Measurements from ENCODE around the gene ZBTB4.
A peak's percentile ranks its signal among the peaks of the same experiment; 100 is the strongest.

ZBTB4 gene

DNA sequence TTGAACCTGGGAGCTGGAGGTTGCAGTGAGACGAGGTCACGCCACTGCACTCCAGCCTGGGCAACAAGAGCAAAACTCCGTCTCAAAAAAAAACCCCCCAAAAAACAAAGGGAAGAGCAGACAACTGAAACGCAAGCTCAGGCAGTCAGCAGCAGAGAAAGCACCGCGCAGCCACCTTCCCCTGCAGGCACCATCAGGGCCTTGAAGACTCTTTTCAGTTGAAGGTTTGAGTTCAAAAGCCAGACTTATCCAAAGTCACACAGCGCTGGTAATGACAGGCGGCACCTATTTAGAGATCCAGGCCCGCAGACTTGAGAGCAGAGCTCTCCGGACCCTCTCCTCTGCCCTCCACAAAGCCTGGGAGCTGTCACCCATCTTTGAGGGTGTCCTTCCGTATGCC, 11.1 kb downstream of the ZBTB4 start:
- no peak for DNase-seq

DNA sequence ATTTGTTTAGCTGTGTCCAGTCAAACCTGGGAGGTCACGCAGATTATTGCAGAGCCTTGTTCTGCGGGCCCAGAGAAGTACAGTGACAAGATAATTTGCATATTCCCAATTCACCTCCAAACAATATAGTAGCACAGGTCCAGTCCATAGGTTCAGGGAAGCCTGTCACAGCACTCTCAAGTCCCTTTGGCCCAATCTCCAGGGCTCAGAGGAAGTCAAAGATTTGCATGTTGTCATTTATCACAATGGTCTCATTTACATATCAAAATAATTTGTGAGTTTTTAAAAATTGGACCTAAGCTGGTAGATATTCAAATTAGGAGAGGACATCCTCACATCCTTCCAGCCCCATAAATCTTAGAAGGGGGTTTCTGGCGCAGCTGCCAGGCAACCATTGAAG, 11.9 kb downstream of the ZBTB4 start:
- DNase-seq, result no peak

DNA sequence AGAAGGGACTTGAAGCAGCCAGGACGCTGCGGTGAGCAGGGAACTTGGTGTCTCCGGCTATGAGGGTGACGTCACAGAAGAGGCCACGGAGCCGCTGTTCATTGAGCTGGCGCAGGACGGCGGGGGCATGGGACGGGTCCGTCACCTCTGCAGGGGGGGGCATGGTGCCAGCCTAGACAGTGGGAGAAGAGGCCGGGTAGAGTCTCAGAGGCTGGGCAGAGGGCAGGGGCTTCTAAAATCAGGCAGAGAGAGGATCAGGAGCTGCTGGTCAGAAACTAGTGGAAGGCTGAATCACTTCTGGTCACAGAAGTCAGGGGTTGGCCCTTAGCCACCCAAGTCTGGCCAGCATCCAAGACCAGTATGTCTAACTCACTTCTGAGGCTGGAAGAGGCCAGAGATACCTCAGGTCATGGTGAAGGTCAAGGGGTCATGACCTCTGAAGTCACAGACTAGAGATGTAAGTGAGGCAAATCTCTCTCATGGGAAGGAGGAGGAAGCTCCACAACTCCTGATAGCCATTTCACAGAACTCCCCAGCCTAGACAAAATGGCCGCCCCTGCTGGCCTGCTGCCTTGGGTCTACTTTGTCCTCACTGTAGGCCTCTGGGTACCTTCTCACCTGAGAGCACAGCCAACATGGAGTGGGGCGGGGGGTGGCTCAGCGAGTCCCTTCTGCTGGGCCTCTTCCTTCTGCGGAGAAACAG, 12.6 kb downstream of the ZBTB4 start:
- no peak for DNase-seq

DNA sequence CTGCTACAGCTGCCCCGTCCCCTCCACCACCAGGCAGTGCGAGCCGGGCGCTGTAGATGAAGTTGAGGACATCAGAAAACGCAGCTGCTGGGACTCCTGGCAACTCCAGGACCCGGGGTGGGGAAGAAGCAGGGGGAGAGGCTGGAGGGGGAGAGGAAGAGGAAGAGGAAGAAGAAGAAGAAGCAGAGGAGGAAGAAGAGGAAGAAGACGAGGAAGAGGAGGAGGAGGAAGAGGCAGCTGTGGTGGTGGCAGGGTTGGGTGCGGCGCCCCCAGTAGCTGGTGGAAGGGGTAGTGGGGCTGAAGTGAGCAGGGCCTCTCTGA, 13.2 kb downstream of the ZBTB4 start:
- DNase-seq, result no peak

DNA sequence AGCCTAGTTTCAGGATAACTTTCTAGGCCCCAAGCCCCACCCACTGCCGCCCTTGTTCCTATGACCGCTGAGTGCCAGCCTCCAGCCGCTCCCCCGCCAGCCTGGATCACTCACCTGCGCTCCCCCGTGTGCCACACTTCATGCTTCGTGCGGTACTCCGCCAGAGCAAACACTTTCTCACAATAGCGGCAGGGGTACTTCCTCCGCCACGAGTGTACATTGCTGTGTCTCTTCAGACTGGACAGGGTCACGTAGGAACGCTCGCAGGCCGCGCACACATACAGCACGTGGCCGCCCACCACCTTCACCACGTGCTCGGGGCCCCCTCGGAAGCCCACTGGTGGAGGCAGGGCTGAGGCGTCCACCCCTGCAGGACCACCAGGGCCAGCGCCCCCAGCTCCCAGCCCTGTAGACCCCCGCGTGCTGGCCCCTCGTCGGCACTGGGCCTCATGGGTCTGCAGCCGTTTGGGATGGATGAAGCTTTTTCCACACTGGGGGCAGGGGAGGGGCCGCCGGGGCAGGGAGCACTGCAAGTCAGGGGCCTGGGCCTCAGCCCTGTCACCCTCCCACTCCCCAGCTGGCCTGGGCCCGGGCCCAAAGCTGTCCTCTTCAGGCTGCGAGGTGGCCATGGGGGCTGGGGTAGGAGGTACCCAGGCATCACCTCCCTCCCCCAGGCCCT, 13.7 kb downstream of the ZBTB4 start:
- no peak for DNase-seq

DNA sequence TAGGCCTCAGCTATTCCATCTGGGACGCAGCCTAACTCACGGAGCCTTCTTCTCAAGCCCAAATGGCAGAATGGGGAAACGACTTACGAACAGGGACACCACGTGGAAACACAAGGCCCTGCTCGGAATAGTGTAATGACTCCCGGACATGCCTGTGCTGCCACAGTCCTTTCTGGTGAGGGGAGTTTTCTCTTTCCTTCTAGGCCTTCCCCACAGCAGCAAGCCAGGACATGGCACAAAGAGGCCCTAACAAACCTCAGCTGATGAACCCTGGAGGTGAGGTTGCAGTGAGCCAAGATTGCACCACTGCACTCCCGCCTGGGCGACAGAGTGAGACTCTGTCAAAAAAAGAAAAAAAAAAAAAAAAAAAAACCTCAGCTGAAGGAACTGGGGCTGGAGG, 15.3 kb downstream of the ZBTB4 start:
- DNase-seq, result no peak

DNA sequence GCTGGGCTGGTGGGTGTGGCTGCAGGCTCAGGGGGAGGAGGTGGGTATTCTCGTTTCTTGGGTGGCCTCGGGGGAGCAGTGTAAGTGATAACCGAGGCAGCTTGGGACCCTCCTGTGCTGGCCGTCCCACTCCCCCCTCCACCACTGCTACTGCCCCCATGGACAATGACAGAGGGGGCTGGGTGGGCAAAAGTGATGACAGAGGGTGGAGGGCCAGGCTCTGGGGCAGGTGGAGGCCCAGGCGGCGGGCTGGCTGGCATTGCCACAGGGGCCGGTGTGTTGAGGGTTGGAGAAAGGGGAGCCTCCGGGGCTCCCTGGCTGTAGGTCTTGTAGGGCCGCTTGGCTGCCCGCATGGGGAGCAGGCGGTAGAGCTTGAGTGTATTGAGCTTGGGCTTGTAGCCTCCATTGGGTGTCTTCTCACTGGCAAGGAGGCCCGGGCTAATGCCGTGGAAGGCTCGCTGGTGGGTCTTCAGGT, 16.0 kb downstream of the ZBTB4 start:
- DNase-seq, result no peak

DNA sequence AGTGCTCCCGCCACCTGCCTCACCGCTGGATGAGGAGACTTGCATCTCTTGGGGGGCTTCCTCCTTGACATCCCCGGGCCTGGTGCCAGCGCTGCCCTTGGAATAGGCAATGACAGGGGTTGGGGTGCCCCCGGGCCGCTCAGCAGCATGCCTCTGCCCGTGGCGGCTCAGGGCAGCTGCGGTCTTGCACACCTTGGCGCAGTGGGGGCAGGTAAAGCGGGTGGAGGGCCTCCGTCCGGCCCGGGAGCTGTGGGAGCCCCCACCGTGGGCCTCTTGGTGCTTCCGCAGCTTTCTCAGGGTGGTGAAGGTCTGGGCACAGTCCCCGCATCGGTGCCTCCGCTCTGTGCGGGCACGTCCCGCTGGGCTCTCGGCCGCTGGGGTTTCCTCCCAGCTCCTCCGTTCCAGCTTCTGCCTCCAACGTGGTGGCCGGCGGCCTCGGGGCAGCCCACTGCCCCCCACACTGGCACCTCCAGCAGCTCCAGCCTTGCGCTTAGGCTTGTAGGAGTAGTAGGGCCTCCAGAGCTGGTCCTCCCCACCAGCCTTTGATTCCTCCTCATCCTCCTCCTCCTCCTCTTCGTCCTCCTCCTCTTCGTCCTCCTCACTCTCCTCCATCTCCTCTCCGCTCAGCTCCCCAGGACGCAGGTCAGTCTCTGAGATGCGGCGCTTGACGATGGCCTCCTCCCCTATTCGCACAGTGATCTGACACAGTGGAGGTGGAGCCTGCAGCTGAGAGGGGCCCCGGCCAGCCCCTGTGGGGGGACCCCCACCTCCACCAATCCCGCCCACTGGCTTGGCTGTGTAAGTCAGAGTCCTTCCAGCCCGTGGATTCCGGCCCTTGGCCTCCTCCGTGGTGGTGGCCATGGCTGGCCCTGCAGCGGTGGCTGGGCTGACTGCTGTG, 16.7 kb downstream of the ZBTB4 start:
- DNase-seq, result no peak

DNA sequence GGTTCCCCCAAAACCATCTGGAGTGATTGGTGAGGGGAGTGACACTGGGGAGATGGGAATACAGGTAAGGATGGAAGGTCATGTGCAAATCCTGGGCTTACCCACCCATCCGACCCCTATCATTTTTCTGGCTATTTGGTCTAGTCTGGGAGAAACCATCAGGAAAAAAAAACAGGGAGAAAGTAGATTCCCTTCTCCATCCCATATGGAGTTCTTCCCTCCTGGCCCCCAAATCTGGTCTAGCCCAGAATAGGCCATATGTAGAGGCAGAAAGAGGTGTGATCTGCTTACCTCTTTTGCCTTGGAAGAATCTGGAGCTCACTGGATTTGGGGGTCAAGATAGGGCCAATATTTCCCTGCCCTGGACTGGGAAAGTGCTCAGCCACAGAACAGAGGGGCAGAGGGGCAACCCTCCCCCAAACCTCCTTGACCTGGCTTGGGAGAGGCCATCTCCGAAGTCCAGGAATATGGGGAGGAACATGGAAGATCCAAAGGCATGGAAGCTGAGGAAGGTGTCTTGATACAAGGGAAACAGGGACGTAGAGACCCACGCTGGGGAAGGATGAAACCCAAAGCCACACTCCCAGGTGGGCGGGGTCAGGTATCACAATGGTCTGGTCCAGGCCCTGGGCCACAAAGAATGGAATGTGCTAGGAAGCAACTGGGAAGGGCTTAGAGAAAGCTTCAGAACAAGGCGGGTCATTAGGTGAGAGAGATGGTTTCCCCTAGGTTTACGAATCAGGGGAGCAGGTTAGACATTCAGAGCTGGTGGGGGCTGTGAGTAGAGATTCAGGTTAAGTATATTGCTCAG, 18.4 kb downstream of the ZBTB4 start:
- no peak for DNase-seq

DNA sequence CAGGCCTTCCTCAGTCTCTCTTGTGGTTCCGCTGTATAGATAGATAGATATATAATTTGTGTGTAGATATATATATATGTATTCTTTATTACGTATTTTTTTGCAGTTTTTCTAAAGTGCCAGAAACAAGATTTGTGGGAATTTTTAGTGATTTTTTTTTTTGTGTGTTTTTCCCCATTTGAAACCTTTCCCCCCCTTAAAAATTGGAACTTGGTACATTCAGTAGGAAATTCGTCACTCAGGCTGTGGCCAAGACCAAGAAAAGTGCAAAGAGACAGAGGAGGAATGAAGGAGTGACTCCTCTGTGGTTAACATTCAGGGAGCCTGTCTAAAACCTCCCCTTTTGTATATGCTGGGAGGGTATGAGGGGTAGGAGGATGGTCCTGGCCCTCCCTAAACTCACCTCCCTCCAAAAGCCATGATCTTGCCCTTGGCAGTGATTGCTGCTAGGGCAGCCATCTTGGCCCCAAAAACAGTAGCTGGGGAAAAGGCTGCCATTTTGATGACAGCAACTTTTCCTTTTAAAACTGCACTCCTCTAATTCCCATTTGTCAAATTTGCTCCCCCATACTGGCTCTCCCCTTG, 19.4 kb downstream of the ZBTB4 start:
- no peak for DNase-seq

DNA sequence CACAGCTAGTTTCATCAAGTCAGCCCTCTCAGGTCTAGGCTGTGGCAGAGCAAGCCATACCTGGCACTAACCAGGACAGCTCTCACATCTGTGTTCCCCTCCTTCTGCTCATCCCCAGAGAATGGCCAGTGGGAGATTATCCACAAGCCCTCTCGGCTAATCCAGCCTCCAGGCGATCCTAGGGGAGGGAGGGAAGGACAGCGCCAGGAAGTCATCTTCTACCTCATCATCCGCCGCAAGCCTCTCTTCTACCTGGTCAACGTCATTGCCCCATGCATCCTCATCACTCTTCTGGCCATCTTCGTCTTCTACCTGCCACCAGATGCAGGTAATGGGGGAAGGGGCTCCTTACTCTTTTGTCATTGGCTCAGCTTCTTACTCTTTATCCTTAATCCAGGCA, 31.0 kb downstream of the ZBTB4 start:
- no peak for DNase-seq

DNA sequence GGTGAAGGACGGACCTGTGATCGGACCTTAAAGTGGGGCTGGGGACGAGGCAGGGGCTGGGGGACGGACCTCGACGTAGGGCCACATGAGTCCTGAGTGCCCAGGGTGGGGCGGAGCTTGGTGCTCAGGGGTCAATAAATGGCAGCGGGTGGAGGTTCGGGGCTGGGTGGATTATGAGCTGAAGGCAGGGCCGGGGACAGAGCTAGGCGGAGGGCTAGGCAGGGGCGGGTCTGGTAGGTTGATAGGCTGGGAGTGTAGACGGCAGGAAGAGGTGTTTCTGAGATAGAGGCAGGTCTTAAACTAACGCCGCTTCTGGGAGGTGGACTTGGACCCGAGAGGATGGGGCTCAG, 33.8 kb downstream of the ZBTB4 start:
- peak; percentile 39 for DNase-seq

DNA sequence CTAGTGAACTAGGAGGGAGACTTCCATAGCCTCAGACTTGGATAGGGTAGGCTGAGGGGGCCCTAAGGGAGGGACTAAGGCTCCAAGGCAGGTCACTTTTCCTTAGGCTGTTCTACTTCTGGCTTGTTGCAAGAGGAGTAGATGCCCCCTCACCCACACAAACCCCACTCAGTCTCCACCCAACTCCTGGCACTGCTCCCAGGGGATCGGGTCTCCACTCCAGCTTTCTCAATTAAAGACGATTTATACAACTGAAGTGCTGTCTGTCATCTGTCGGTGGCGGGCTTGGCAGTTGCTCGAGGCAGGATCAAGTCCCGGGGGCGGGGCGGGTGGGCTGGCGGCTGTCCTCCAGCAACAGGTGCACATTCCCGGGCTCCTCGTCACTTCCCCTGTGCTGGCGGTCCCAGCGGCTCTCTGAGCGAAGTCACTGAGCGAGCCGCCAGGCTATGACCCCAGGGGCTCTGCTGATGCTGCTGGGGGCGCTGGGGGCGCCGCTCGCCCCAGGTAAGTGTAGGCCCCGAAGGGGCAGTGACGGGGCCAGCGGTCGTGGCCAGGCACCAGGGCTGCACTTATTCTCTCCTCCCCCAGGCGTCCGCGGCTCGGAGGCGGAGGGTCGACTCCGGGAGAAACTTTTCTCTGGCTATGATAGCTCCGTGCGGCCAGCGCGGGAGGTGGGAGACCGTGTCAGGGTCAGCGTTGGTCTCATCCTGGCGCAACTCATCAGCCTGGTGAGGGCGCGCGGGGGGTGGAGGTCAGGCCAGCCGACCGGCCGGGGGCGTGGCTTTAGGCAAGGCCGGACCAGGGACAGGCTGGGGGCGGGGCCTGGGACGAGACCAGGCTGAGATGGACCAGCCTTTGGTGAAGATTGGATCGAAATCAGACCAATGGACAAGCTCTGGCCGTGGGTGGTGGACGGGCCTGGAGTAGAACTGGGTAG, 34.5 kb downstream of the ZBTB4 start, which contains the start of gene CHRNB1:
Gene CHRNB1, plus strand, starts transcription at position 380 of the 937 bp plus-strand sequence. Its CDS starts 67 bp downstream, at position 447.
- peak; percentile 12 for DNase-seq

DNA sequence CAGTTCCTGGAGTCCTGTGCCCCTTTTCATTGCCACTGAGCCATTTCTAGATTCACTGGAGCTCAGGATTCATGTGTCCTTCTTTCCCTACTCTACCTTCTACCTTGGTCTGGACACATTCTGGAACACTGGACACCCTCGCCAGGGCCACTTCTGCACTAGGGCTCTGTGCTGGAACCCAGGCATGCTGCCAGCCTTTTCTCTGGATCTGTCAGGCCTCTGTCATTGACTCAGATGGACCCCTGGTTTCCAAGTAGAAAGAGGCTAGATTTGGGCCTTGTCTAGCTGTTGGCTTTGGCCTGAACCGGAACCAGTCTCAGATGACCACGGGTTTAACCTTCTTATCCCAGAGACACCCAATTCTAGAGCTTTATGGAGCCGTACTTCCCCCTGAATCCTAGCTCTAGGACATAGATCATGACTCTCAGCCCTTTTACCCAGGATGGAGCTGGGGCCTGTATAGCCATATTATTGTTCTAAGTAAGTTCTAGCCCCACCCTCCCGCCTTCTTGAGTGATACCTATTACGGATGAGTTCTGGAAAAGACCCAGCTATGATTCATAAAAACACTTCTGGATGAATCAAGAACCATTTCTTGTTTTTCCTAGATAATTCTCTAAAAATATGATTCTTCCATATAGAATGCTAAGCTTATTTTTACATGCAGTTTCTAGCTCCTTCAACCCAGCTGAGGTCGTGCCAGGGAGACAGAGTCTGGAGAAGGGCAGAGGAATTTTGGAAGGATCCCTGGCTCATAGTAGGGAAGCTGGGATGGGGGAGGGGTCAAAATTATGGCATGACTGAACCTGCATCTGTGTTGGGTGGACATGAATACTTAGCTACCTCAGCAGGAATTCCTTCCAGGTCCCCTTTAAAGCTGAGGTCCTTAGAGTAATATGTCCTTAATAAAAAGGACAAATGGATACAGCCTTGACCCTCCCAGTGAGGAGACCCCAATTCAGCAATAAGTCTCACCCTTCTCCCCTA, 35.6 kb downstream of the ZBTB4 start:
- no peak for DNase-seq

DNA sequence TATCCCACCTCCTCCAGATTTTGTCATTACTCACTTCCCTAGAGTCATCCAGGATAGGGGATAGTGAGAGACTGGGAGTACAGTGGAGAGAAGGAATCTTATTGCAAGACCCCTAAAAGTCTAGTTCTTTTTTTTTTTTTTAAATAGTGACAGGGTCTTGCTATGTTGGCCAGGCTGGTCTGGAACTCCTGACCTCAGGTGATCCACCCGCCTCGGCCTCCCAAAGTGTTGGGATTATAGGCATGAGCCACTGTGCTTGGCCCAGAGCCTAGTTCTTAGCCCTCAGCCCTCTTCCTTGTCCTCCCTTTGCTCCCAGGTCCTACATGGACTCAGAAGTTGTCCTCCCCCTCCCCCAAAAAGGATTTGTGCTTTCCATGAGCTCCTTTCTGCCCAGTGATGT, 37.3 kb downstream of the ZBTB4 start:
- DNase-seq, result no peak

DNA sequence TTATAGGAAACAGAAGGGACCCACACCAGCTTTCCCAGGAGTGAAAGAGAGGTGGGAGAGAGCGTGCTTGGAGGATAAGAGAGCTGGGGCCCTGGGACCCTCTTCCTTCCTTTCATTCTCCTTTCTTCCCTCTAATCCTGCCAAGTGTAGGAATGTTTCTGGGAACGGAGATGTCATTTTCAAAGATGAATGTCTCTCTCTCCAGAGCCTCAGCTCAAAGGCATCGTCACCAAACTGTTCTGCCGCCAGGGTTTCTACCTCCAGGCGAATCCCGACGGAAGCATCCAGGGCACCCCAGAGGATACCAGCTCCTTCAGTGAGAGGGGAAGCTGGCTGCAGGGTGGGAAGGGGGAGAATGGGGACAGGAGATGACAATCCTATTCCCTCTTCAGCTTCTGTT, 38.2 kb downstream of the ZBTB4 start:
- DNase-seq, result no peak

DNA sequence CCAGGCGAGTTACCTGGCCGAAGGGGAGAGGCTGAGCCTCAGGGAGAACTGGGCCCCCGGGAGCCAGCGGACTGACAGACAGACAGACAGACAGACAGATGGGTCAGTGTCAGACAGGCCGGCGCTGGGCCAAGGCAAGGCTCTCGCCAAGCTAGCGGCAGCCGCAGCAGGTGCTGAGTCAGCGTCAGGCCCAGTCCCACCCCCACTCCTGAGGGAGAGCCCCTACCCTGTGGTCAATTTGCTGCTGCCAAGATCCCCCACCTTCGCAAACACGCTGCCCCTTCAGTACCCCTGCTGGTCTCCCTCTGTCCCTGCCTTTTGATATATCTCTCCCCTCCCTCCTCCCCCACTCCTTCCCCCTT, 38.6 kb downstream of the ZBTB4 start:
- DNase-seq, result no peak

DNA sequence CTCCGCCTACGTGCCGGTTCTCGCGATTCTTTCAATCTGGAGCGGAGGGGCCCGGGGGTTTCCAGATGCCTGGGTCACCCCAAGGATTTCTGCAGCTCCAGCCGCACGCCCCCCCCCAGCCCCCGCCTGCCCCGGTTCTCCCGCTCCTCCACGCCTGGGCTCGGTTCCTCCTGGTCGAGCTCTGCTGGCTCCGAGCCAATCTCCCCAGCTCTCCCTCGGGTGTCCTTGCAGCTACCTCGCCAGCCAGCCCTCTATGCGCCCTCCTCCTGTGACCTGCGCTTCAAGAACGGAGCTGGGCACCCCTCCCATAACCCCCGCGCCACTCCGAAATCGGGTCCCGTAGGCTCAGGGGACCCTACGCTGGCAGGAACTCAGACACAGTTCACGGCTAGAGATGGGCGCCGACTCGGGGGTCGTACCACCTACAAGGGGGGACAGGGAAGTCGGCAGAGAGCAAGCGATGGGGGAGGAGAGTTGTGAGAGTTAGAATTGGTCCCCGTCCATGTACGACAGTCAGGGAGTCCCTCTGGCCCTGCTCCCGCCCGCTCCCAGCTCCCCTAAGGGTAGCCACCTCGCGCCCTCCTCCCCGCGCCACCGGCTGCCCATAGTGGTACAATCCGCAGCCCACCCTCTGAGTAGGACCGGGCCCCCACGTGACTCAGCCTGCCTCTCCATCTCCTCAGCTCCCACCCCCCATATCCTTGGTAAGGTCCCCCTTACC, 39.2 kb downstream of the ZBTB4 start:
- peak; percentile 67 for DNase-seq

DNA sequence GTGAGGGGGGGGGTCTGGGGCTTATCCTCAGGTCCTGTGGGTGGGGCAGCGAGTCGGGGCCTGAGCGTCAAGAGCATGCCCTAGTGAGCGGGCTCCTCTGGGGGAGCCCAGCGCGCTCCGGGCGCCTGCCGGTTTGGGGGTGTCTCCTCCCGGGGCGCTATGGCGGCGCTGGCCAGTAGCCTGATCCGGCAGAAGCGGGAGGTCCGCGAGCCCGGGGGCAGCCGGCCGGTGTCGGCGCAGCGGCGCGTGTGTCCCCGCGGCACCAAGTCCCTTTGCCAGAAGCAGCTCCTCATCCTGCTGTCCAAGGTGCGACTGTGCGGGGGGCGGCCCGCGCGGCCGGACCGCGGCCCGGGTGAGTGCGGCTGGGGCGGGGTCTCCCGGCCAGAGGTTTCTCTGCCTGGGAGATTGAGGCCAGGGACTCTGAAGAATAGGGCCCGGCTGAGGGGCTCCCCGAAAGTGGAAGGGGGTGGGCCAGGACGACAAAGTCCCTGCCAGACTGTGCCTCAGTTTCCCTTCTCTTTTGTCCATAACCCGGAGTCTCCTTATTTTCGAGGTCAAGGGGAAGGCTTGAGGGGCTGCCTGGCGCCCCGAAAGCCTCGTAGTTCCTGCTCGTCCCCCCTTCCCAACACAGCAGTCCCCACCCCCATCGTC, 39.8 kb downstream of the ZBTB4 start, which contains the start of gene FGF11:
Gene FGF11, plus strand, starts transcription at position 51 of the 651 bp plus-strand sequence. Its CDS starts 109 bp downstream, at position 160.
- no peak for DNase-seq
